HG02973 (cell line): ENCODE measurements around the gene RERE.
"Not testable (repeated sequence)": the region's sequence is repeated elsewhere in the genome, so short reads cannot be mapped to it uniquely, and the experiment has no call there.

ENCODE experiments used
- ATAC-seq: cut with Tn5 transposase; IDR thresholded peaks from one replicate; pipeline ENCODE4 v1.9.1; 2021; ENCODE audit warnings: moderate library complexity; ENCODE audit not compliant: unreplicated experiment

The RERE gene

GRCh38 chr1:8807004-8807403 lies 10.4 kb downstream of the RERE start:
- ATAC-seq = no peak

- ATAC-seq = no peak
Measured at GRCh38 chr1:8800416-8800815, 17.0 kb downstream of the RERE start.

- no peak for ATAC-seq
Measured at GRCh38 chr1:8797216-8797615, 20.2 kb downstream of the RERE start.

GRCh38 chr1:8796812-8797211 lies 20.6 kb downstream of the RERE start:
- no peak for ATAC-seq

DNA sequence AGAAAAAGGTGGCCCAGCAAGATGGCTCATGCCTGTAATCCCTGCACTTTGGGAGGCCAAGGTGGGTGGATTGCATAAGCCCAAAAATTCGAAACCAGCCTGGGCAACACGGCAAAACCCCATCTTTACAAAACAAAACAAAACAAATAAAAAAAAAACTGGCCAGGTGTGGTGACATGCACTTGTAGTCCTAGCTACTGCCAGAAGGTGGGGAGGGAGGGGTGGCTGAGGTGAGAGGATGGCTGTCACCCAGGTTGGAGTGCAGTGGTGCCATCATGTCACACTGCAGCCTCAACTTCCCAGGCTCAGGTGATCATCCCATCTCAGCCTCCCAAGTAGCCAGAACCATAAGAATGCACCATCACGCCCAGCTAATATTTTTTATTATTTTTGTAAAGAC lies 22.8 kb downstream of the RERE start:
- ATAC-seq = no peak

DNA sequence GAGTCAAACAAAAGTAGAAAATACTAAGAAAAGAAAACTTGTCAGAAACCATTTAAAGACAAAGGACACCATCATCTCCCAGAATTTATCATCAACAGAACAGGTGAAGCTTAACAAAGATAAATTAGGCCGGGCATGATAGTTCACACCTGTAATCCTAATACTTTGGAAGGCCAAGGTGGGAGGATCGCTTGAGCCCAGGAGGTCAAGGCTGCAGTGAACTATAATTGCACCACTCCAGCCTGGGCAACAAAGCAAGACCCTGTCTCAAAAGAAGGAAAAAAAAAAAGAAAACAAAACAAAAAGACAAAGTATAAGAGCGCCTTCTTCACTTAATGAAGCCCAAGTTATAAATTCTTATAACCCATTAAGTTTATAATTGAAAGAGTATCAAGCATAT lies 25.6 kb downstream of the RERE start:
- ATAC-seq = no peak

DNA sequence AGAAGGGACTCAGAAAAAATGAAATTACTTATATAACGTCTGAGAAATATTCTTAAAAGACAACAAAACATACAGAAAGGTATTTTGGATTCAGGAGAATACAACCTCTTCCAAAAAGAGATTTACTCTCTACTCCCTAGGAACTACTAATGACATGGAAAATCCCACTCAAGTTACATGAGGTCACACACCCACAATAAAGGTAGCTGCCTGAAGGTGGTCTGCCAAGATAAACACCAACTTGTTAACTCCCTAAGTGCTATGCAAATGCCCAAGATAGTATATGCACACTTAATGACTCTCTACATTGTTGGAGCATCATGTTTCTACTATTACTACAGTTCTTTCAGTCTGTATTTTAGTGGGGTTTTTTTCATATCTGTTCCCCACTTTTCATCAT lies 26.5 kb downstream of the RERE start:
- ATAC-seq = no peak

DNA sequence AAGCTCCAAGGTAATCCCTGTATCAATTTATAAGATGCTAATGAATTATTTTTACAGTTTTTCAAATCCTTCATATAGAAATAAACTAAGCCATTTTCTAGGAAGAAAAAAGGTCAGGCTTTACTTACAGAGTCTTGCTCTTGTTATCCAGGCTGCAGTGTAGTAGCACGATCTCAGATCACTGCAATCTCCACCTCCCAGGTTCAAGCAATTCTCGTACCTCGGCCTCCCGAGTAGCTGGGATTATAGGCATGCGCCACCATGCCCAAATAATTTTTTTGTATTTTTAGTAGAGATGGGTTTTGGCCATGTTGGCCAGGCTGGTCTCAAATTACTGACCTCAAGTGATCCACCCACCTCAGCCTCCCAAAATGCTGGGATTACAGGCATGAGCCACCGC lies 27.0 kb downstream of the RERE start:
- ATAC-seq = no peak

GRCh38 chr1:8789314-8790214 lies 27.9 kb downstream of the RERE start:
- no peak for ATAC-seq

GRCh38 chr1:8787218-8787617 lies 30.2 kb downstream of the RERE start:
- no peak for ATAC-seq

DNA sequence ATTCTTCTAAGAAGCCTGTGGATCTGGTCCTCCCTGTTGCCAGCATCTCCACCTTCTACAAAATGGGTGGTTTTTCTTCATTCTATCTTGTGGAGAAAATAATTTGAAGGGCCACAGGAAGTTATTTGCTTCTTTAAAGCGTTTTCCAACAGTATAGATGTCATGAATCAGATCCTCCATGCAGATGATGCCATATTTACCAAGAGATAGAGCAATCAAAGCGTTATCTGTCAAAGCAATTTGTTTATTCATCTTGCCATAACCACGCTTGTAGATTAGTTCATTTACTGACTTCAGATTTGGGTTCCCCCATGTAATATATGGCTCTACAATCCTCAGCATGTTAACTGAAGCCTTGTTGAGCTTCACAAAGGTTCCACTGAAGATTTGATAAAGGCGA lies 31.2 kb downstream of the RERE start:
- ATAC-seq = not testable (repeated sequence)

DNA sequence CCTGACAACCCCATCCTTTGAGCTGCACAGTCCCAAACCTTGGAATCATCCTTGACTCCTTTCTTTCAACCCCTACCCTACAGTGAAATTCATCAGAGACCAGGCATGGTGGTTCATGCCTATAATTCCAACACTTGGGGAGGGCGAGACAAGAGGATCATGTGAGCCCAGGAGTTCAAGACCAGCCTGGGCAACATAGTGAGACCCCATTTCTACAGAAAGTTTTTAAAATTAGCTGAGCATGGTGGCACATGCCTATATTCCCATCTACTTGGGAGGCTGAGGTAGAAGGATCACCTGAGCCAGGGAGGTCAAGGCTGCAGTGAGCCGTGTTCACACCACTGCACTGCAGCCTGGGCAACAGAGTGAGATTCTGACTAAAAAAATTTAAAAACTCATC lies 34.5 kb downstream of the RERE start:
- no peak for ATAC-seq

GRCh38 chr1:8782001-8782620 lies 35.3 kb downstream of the RERE start:
- no peak for ATAC-seq

DNA sequence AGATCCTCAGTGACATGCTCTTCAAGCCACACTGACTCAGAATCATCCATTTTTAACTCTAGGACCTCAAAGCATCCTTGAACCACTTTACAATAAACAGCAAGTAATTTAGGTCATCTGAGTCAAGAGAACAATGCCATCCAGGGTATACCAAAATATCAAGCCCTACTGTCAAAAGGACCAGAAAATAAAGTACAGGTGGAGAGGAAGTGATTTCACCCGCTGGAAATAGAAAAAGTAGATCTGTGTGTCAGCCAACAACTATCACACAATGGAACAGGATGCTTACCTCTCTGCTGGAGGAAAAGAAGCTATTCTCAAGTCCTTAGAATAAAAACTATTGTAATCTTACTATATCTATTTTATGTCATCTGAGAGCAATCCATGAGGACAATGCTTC lies 37.0 kb downstream of the RERE start:
- ATAC-seq = no peak

GRCh38 chr1:8777867-8778266 lies 39.6 kb downstream of the RERE start:
- no peak for ATAC-seq

DNA sequence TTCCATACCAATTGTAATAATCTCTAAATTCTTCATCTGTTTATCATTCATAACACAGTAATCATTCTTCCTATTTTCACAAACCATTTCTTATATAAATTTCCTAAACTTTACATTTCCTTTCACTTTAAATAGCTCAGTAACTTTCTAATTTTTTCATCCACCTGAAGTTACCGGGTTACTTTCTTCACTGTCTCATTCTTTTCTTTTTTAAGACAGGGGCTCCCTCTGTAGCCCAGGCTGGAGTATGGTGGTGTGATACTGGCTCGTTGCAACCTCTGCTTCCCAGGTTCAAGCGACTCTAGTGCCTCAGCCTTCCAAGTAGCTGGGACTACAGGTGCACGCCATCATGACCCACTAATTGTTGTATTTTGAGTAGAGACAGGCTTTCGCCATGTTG lies 41.3 kb downstream of the RERE start:
- no peak for ATAC-seq

GRCh38 chr1:8767006-8767405 lies 50.4 kb downstream of the RERE start:
- ATAC-seq = no peak

GRCh38 chr1:8765198-8765597 lies 52.2 kb downstream of the RERE start:
- no peak for ATAC-seq

GRCh38 chr1:8764293-8764937 lies 53.0 kb downstream of the RERE start:
- no peak for ATAC-seq

- no peak for ATAC-seq
Measured at GRCh38 chr1:8763888-8764287, 53.6 kb downstream of the RERE start.

DNA sequence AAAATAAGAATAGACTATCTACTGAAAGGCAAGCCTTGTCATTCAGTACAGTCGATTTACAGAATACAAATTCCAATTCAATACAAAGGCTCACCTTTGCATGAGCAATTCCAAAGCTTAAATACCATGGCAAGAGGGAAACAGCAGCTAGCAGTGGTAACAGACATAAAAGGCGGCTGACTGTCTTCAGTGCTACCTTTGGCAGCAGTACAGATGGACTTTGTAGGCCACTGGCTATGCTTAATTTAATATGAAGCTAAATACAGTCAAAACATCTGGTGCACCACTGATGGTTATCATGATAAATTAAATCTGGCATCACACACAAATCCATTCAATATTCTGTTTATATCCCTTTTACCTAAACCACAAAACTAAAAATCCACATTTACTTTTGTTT lies 62.4 kb downstream of the RERE start:
- no peak for ATAC-seq

- no peak for ATAC-seq
Measured at GRCh38 chr1:8754247-8754650, 63.2 kb downstream of the RERE start.
